NCI-H2081 (cell line): ENCODE results near the gene USP34.

Experiments used
- DNase-seq, 2 experiments: peaks; one replicate each; lab custom pipeline; 2025; lab: John Stamatoyannopoulos, UW

The USP34 gene

DNA sequence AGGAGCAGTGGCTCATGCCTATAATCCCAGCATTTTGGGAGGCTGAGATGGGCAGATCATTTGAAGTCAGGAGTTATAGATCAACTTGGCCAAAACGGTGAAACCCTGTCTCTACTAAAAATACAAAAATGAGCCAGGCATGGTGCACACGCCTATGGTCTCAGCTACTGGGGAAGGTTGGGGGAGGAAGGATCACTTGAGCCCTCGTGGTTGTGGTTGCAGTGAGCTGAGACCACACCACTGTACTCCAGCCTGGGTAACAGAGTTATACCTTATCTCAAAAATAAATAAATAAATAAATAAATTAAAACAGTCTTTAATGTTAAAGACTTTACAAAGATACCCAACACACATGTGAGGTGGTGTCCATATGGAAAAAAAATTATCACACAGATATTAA, 174.9 kb downstream of the USP34 start:
- no peak for DNase-seq

DNA sequence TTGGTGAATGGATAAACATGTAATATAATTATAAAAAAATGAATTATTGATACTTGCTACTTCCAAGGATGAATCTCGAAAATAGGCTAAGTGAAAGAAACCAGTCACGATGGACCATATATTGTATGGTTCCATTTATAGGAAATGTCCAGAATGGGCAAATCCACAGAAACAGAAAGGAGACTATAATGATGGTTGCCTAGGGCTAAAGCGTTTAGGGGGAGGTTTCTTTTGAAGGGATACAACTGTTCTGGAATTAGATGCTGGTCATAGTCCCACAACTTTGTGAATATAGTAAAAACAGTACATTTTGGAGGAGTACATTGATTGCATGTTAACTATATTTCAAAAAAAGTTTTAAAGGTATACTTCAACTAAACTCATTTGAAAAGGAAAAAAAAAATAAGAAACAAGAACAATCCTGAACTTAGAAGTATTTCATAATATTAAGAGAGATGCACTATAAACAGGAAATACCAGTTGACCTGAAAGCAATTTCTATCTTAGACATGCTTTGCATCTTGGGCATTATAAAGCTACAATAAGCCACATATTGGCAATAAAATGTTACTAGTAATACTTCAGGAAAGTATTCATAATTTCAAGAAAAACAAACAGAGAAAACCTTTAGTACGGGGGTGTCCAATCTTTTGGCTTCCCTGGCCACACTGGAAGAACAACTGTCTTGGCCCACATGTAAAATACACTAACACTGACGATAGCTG, 178.9 kb downstream of the USP34 start:
- DNase-seq = no peak

DNA sequence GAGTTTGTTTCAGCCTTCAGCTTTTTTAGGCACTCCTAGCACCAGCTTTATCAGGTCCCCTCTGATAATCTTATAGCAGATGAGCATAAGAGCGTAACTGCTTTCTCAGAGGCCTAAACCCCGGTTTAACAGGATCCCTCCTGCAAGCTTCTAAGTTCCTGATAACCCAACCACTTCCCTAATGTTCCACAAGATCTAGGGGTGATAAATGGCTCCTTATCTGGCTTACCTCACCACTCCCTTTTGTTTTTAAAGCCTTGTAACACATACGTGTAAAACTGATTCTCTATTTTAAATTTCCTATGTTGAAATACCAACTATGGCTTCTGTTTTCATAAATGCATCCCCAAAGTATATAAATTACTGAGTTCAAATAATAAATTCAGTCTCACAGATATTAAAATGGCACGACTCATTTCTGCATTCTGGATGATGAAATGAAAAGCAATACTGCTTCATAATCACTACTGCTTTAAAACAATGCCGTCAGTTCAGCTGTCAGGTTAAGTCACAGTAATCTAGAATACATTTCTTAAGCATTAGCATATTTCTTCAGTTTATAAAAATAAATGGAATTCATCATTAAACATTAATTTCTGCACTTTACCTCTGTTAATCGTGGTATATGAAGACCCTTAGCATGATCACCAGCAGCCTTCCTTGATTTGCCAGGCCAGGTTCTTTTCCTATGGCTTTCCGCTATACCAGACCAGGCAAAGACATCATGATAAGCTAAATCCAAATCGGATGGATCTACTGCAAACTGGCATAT, 182.6 kb downstream of the USP34 start:
- DNase-seq = no peak

DNA sequence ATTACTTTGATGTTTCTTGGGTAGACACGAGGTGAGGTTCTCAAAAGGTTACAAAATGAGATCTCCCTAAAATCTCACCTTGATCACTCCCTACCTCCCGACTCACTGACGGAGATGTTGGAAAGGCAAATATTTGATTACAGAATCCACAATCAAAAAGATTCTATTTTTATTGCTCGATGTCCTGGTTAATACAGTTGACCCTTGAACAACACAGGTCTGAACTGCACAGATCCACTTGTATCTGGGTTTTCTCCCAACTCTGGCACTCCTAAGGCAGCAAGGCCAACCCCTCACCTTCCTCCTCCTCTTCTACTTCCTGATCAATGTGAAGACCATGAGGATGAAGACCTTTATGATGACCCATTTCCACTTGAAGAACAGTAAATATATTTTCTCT, 183.6 kb downstream of the USP34 start:
- no peak for DNase-seq

DNA sequence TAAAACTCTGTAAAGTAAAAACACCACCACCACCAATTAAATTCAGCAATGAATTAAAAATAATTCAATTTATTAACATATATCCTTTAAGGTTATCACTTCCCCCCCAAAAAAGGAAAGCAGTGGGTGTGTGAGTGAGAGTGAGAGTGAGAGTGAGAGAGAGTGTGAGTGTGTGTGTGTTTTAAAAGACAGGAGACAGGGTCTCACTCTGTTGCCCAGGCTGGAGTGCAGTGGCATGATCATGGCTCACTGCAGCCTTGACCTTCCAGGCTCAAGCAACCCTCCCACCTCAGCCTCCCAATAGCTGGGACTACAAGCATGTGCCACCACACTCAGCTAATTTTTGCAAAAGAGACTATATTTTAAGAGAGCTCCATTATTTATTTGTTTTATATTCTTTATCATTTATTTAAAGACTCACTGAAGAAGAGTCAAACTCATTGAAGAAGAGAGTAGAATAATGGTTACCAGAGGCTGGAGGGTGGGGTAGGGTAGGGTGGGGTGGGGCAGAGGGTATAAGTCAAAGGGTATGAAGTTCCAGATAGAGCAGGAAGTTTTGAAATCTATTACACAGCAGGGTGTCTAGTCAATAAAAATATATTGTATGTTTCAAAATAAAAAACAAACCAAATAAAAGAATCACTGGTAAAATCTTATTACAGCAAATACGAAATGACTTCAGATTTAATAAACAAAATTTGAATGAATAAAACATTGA, 187.3 kb downstream of the USP34 start:
- DNase-seq = no peak

DNA sequence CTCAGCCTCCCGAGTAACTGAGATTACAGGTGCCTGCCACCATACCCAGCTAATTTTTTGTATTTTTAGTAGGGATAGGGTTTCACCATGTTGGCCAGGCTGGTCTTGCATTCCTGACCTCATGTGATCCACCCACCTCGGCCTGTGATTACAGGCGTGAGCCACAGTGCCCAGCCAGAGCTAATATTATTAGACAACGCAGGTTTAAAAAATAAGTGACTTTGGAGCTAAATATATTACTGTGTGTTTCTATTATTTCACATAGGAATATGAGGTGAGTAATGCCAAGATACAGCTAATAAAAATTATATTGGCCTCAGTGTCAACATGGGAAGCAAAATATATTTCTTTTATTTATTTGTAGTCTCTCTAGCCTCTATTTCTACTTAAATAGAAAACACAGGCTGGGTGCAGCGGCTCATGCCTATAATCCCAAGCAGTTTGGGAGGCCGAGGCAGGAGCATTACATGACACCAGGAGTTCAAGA, 188.7 kb downstream of the USP34 start:
- no peak for DNase-seq

DNA sequence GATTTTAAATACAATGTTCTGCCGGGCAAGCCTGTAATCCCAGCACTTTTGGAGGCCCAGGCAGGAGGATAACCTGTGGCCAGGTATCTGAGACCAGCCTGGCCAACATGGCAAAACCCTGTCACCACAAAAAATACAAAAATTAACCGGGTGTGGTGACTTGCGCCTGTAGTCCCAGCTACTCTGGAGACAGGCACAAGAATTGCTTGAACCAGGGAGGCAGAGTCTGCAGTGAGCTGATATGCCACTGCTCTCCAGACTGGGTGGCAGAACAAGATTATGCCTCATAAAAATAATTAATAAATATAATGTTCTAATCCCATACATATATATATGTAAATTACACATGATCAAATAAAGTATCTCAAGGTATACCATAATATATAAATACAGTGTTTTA, 189.6 kb downstream of the USP34 start:
- no peak for DNase-seq

DNA sequence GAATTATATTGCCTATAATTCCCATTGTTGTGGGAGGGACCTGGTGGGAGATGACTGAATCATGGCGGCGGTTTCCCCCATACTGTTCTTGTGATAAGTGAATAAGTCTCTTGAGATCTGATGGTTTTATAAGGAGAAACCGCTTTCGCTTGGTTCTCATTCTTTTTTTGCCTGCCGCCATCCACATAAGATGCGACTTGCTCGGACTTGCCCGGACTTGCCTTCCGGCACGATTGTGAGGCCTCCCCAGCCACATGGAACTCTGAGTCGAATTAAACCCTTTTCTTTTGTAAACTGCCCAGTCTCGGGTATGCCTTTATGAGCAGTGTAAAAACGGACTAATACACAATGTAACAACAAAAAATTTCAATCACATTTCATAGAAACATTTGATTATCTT, 193.1 kb downstream of the USP34 start:
- DNase-seq = no peak

DNA sequence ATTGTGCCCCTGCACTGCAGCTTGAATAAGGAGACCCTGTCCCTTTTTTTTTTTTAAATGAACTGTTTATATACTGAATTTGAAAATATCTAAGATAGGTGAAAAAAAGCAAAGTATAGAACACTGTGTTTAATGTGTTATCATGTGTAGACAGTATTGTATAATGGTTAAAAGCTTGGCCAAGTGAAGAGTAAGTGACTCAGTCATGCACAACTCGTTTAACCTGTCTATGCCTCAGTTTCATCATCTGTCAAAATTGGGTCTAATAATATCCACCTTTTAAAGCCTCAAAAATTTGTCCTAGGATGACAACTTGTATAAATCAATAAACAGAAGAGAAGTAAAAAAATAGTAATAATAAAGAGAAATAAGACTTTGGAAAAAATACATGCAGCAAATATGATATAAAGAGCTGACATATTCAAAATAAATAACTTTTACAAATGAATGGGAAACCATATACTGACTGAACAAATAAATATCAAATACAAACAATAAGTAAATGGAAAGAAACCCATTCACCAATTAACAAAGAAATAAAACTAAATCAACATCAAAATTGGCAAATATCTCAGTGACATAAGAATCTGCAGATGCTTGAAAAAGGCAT, 195.2 kb downstream of the USP34 start:
- no peak for DNase-seq

DNA sequence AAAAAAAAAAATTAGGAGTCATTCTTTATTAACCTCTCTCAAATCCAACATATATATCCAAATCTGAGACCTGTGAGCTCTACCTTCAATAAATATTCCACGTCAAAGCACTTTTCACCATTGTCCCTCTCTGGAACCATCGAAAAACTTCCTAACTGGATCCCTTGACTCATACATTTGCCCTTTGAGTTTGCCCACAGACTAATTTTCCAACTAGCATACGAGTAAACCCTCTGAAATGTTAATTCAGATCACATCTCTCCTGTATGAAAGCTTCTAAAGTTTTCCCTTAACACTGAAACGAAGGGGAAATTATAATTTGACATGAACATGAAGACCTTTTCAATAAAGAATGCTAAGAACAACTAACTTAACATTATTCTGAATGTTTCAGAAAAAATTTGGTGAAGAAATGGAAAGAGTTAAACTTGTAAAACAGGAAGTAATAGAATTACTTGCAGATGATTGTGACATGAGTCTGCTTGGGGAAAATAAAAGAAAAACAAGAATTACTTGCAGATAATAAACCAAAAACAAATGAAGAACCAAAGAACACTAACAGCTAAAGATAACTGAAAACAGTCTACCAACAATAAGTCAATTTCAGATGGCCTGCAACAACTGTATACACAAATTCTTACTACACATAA, 198.3 kb downstream of the USP34 start:
- DNase-seq = no peak

DNA sequence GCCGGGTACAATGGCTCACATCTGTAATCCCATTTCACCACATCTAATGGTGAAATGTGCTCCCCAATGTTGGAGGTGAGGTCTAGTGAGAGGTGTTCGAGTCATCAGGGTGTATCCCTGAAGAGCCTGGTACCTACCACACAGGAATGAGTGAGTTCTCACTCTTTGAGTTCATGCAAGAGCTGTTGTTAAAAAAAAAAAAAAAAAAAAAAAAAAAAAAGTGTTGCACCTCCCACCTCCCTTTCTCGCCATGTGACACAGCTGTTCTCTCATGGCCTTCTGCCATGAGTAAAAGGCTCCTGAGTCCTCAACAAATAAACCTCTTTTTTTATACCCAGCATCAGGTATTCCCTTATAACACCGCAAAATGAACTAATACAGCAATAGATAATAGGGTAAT, 202.6 kb downstream of the USP34 start:
- no peak for DNase-seq

DNA sequence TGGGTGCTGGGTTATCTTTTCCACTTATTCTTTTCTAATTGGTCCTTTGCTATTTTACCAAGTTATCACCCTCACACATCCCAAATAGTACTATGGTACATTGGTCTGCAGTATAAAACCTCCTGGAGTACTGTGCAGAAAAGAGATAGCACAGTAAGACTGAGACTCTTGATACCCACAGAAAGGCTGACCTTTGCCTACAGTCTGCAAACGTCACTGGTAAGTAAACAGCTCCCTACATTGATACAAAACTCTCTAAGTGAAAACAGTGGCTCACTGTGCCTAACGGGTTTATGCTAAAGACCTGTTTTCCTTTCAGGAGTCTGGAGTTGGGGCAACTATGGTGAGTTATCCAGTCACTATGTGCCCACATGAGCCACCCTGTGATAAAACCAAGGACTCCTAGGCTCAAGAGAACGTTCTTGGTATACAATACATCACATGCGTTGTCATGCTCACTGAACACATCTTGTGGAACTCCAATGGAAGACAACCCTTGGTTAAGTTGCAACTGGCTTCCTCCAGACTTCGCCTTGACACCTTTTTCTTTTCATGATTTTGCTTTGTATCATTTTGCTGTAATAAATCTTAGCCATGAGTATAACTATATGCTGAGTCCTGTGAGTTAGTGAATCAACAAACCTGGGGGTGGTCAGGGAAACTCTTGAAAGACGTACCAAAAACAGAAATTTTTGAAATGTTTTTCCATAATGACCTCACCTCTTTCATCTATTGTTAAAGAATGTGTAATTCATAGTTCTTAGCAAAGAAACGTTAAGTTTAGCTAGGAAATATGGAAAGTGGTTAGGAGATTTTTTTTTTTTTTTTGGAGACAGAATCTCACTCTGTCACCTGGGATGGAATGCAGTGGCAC, 204.0 kb downstream of the USP34 start:
- no peak for DNase-seq

DNA sequence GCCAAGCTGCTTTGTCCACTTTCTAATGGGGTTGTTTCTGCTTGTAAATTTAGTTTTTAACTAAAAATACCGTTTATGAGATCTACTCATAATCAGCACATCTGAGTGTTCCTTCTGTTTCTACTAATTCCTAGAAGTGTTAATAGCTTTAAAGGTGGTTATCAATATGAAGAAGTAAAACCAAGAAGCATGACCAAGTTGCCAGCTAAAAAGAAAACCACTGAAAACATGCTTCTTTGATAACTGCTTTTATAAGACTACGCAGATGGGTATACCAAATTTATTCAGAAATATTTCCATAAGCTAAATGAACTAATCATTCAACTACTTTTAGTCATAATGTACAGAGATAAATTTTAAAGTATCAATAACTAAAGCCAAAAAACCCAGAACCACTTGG, 207.1 kb downstream of the USP34 start:
- DNase-seq = no peak

DNA sequence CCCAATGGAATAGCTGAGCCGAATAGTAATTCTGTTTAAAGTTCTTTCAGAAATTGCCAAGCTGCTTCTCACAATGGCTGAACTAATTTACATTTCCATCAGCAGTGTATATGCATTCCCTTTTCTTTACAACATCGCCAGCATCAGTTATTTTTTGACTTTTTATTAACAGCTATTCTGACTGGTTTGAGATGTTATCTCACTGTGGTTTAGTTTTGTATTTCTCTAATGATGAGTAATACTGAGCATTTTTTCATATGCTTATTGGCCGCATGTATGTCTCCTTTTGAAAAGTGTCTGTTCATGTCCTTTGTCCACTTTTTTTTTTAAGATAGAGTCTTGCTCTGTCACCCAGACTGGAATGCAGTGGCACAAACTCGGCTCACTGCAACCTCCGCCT, 208.2 kb downstream of the USP34 start:
- DNase-seq = no peak

DNA sequence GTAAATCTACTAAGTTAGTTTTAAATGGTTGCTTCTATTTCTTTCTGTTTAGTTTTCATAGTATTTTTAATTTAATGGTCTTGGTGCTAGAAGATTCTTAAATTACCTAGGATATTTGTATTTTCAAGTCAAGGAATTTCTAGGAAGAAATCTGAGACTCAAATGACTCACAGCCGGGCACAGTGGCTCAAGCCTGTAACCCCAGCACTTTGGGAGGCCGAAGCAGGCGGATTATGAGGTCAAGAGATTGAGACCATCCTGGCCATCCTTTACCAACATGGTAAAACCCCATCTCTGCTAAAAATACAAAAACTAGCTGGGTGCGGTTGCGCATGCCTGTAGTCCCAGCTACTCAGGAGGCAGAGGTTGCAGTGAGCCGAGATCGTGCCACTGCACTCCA, 213.4 kb downstream of the USP34 start:
- DNase-seq = no peak

DNA sequence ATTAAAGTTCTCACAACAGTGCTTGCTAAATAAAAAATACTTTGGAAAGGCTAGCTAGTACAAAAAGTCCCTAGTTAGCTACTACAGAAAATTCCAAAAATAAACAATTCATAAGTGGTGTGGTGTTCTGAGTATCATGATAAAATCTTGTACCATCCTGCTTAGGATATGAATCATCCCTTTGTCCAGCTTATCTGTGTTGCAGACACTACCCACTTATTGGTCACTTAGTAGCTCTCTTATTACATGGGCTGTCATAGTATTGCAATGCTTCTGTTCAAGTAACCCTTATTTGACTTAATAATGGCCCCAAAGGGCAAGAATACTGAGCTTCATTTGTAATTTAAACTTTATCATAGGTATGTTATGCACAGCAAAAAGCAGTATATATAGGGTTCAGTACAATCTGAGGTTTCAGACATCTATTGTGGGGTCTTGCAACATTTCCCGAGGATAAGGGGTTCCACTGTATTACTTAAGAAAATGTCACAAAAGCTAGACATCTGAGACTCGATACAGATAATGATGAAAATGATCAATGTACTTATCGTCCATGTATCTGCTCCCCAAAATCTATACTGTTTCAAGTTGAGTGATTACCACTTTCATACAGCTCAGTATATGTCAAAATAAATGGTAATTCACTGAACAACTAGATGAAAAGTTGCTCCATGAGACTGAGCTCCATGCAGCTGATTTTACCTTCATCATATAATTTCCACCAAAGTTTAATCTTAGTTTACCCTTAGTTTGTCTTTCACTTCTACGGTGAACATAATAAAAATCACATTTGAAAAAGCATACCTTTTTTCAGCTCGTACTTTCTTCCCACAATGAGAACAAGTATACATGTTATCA, 215.1 kb downstream of the USP34 start:
- no peak for DNase-seq

DNA sequence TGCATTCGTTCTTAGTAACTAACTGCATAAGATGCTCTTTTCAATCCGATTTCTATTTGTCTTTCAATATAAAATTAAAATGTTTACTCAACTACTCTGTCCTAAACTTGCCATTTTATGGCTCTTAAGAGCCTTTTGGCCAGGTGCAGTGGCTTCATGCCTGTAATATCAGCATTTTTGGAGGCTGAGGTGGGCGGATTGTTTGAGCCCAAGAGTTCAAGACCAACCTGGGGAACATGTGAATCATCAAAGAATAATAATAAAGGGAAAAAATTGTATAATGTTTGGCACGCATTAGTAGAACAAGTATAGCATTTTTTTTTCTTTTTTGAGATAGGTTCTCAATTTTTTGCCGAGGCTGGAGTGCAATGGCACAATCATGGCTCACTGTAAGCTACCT, 216.4 kb downstream of the USP34 start:
- no peak for DNase-seq

DNA sequence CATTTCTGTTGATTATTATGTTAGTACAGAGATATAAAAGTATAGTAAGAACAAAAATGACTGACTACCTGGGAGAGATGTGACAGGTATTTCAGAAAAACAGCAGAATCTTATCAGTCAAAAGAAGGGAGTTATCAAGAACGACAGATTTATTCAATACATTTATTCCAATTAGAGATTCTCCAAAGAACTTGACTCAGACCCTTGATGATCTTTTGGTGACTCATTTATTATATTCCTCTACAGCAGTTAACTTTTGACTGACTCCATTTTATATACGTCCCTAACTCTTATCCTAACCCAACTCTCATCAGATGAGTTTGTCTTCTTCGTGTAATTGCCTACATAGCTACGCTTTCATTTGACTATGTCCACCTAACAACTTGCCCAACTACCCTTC, 217.8 kb downstream of the USP34 start:
- DNase-seq = no peak

DNA sequence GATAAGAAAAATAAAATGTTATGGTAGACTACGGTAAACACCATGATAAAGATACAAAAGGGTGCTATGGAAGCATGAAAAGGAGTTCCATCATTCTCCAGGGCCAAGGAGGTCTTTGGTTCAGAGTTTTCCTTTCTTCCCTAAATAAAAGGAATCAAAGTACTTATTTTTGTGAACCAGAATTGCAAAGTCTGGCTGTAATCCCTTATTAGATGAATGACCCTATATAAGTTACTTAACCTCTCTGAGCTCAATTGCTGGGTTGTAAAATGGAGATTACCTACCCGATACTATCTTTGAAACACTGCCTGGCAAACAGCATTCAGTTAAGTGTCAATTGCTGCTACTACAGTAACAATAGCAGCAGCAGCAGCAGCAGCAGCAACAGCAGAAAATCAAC, 218.9 kb downstream of the USP34 start:
- DNase-seq = no peak

DNA sequence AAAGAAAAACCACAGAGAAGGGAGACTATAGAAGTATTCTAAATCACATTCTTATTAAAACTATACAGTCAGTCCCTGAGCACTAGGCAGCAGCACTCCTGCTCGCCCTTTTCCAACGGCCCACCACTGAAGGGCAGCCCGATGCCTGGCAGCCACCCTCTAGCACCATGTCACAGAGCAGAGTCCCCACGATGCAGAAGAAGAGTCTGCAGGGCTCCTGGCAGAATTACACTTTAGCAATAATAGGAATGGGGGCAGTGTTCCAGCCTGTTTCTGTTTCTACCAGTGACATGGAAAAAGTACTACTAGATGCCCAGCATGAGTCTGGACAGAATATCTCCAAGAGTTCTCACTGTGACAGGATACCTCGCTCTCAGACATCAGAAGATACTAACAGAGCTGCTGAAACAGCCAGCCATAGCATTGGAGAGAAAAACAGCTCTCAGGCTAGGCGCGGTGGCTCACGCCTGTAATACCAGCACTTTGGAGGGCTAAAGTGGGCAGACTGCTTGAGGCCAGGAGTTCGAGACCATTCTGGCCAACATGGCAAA, 221.3 kb downstream of the USP34 start:
- DNase-seq = no peak
